ENCODE data around the gene KRT3.
"Not testable (repeated sequence)": the region's sequence is repeated elsewhere in the genome, so short reads cannot be mapped to it uniquely, and the experiment has no call there.

Gene KRT3

GRCh38 chr12:52760623-52761022, 35.3 kb downstream of the KRT3 start:
- no peak for DNase-seq (ENCODE audit: low spot score)

GRCh38 chr12:52759695-52760094, 36.2 kb downstream of the KRT3 start:
- DNase-seq (ENCODE audit: low spot score), result no peak

- no peak for DNase-seq (ENCODE audit: low spot score)
Measured at GRCh38 chr12:52759218-52759617, 36.7 kb downstream of the KRT3 start.

- DNase-seq (ENCODE audit: low spot score), result no peak
Measured at GRCh38 chr12:52757449-52758176, 38.3 kb downstream of the KRT3 start.

GRCh38 chr12:52756281-52756960, 39.5 kb downstream of the KRT3 start:
- no peak for DNase-seq (ENCODE audit: low spot score)

GRCh38 chr12:52755533-52755932, 40.4 kb downstream of the KRT3 start:
- DNase-seq (ENCODE audit: low spot score), result no peak

GRCh38 chr12:52754135-52754534, 41.8 kb downstream of the KRT3 start:
- DNase-seq (ENCODE audit: low spot score), result no peak

- no peak for DNase-seq (ENCODE audit: low spot score)
Measured at GRCh38 chr12:52753283-52753682, 42.6 kb downstream of the KRT3 start.

GRCh38 chr12:52752516-52752915, 43.4 kb downstream of the KRT3 start:
- no peak for DNase-seq (ENCODE audit: low spot score)

- DNase-seq (ENCODE audit: low spot score), result no peak
Measured at GRCh38 chr12:52751795-52752194, 44.1 kb downstream of the KRT3 start.

- not testable (repeated sequence) for DNase-seq (ENCODE audit: low spot score)
Measured at GRCh38 chr12:52750532-52750931, 45.4 kb downstream of the KRT3 start.

GRCh38 chr12:52749827-52750226, 46.1 kb downstream of the KRT3 start:
- no peak for DNase-seq (ENCODE audit: low spot score)

- DNase-seq (ENCODE audit: low spot score), result no peak
Measured at GRCh38 chr12:52748578-52748977, 47.3 kb downstream of the KRT3 start.

- no peak for DNase-seq (ENCODE audit: low spot score)
Measured at GRCh38 chr12:52745554-52745953, 50.4 kb downstream of the KRT3 start.

GRCh38 chr12:52744493-52745156, 51.3 kb downstream of the KRT3 start:
- no peak for DNase-seq (ENCODE audit: low spot score)

- DNase-seq (ENCODE audit: low spot score), result no peak
Measured at GRCh38 chr12:52742822-52743457, 53.0 kb downstream of the KRT3 start.

- no peak for DNase-seq (ENCODE audit: low spot score)
Measured at GRCh38 chr12:52742196-52742580, 53.7 kb downstream of the KRT3 start.

- DNase-seq (ENCODE audit: low spot score), result peak; percentile 47
Measured at GRCh38 chr12:52741375-52742195, 54.3 kb downstream of the KRT3 start.

- DNase-seq (ENCODE audit: low spot score), result no peak
Measured at GRCh38 chr12:52740584-52740983, 55.3 kb downstream of the KRT3 start.

GRCh38 chr12:52739963-52740362, 56.0 kb downstream of the KRT3 start:
- DNase-seq (ENCODE audit: low spot score), result no peak
